Activated naive CD4-positive, alpha-beta T cell treated with Interleukin-2 at 50 U/mL for 16 hours (primary cell): ENCODE results near the gene CTU2.

ENCODE experiments used
- DNase-seq: peaks from one replicate; pipeline ENCODE4 v3.0.0-alpha.2; 2020

CTU2 gene

DNA sequence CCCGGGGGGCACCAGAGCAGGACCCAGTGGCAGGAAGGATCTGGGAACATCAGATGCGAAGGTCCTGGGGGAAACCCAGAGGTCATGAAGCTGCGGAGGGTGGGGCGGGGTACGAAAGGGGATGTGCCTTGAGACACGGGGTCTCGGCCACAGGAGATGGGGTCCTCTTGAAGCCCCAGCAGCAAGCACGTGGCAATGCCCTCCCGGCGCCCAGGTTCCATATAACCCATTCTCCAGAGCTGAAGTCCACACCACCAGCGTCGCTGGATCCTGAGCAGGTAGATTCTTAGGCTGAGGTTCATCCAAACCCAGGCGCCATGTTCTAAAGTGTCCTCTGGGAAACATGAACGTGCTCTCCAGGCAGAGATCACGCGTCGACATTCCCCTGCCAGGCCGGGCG, 57.8 kb downstream of the CTU2 start:
- DNase-seq: no peak

GRCh38 chr16:88764913-88765349, 58.6 kb downstream of the CTU2 start:
- no peak for DNase-seq
